ENCODE results near the gene DOK3.
"Not testable (repeated sequence)": the region's sequence is repeated elsewhere in the genome, so short reads cannot be mapped to it uniquely, and the experiment has no call there.

GRCh38 chr5:177485753-177486152 is 23.9 kb downstream of the DOK3 start:
- TF ChIP-seq, protein P1, sequence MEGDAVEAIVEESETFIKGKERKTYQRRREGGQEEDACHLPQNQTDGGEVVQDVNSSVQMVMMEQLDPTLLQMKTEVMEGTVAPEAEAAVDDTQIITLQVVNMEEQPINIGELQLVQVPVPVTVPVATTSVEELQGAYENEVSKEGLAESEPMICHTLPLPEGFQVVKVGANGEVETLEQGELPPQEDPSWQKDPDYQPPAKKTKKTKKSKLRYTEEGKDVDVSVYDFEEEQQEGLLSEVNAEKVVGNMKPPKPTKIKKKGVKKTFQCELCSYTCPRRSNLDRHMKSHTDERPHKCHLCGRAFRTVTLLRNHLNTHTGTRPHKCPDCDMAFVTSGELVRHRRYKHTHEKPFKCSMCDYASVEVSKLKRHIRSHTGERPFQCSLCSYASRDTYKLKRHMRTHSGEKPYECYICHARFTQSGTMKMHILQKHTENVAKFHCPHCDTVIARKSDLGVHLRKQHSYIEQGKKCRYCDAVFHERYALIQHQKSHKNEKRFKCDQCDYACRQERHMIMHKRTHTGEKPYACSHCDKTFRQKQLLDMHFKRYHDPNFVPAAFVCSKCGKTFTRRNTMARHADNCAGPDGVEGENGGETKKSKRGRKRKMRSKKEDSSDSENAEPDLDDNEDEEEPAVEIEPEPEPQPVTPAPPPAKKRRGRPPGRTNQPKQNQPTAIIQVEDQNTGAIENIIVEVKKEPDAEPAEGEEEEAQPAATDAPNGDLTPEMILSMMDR (conservative IDR thresholded peaks at IDR 0.05; ENCODE audit: low read length): not testable (repeated sequence)
- not testable (repeated sequence) for TF ChIP-seq EZH2phosphoT487 (IDR thresholded peaks at IDR 0.05; ENCODE audit: borderline replicate concordance)
